GM19023 (cell line): ENCODE results near the gene CDH24.

ENCODE experiments used
- ATAC-seq: cut with Tn5 transposase; IDR thresholded peaks from one replicate; pipeline ENCODE4 v1.9.1; 2021; ENCODE audit warnings: mild to moderate bottlenecking, moderate library complexity; ENCODE audit not compliant: unreplicated experiment

Gene CDH24

GRCh38 chr14:23056956-23057756, at the start of gene CDH24:
Gene CDH24, minus strand, starts transcription at chr14:23057520. Its CDS starts 1,787 bp downstream, at chr14:23055733.
- ATAC-seq, result peak; percentile 44

GRCh38 chr14:23106747-23107045, 49.4 kb upstream of the CDH24 start:
- ATAC-seq, result no peak

- ATAC-seq, result no peak
Observed at GRCh38 chr14:23105348-23105824, 48.1 kb upstream of the CDH24 start.

- no peak for ATAC-seq
Observed at GRCh38 chr14:23104591-23105347, 47.4 kb upstream of the CDH24 start, which contains the start of gene CIROP. Gene CIROP, minus strand, starts transcription at chr14:23104989. Its CDS starts 69 bp downstream, at chr14:23104920.

GRCh38 chr14:23104070-23104590, 46.8 kb upstream of the CDH24 start:
- no peak for ATAC-seq

- ATAC-seq, result no peak
Observed at GRCh38 chr14:23103581-23103980, 46.3 kb upstream of the CDH24 start.

GRCh38 chr14:23102801-23103200, 45.5 kb upstream of the CDH24 start:
- no peak for ATAC-seq

- ATAC-seq, result no peak
Observed at GRCh38 chr14:23101986-23102625, 44.8 kb upstream of the CDH24 start.

GRCh38 chr14:23101213-23101970, 44.1 kb upstream of the CDH24 start:
- ATAC-seq, result no peak

GRCh38 chr14:23099212-23099861, 42.0 kb upstream of the CDH24 start:
- ATAC-seq, result no peak

GRCh38 chr14:23097786-23098185, 40.5 kb upstream of the CDH24 start:
- ATAC-seq, result no peak

GRCh38 chr14:23095196-23096108, 38.1 kb upstream of the CDH24 start, which contains the start of gene C14orf119:
Gene C14orf119, plus strand, starts transcription at chr14:23095505. Its CDS starts 2,154 bp downstream, at chr14:23097659.
- peak; percentile 92 for ATAC-seq

- ATAC-seq, result peak; percentile 39
Observed at GRCh38 chr14:23094666-23095195, 37.4 kb upstream of the CDH24 start, which contains the start of gene ACIN1. Gene ACIN1, minus strand, starts transcription at chr14:23095136. Its CDS starts 24 bp downstream, at chr14:23095112.

- ATAC-seq, result no peak
Observed at GRCh38 chr14:23093991-23094665, 36.8 kb upstream of the CDH24 start.

- no peak for ATAC-seq
Observed at GRCh38 chr14:23093526-23093925, 36.2 kb upstream of the CDH24 start.

- ATAC-seq, result no peak
Observed at GRCh38 chr14:23093104-23093503, 35.8 kb upstream of the CDH24 start.

- ATAC-seq, result no peak
Observed at GRCh38 chr14:23091294-23092225, 34.2 kb upstream of the CDH24 start.
